HepG2 (cell line): ENCODE data around the gene TTN. TPM values are rescaled to one million over a fixed set of nuclear protein-coding genes. Genes with fewer than 3 reads are reported as not detected.

Experiments
- FIP1L1 ChIP-seq: fragments of 200-400 bp; formaldehyde crosslinking; IDR thresholded peaks from 2 replicates; pipeline ENCODE4 v1.6.1; 2018; ENCODE audit warnings: low read depth, mild to moderate bottlenecking, low read length, moderate library complexity, borderline replicate concordance; ENCODE audit not compliant: insufficient read depth
- NFIC ChIP-seq: IDR thresholded peaks from 2 replicates; pipeline ENCODE4 v1.6.1; 2012; ENCODE audit warnings: mild to moderate bottlenecking, low read length, inconsistent platforms
- PATZ1 ChIP-seq: sonication (generic); formaldehyde crosslinking; IDR thresholded peaks from 2 replicates; pipeline ENCODE4 v1.4.0; 2020; ENCODE audit warnings: missing genetic modification reagents
- PRDM4 ChIP-seq: sonication (generic); formaldehyde crosslinking; IDR thresholded peaks from 2 replicates; pipeline ENCODE4 v1.9.0; 2021; ENCODE audit warnings: missing genetic modification reagents, borderline replicate concordance
- XRCC5 ChIP-seq: fragments of 200-400 bp; formaldehyde crosslinking; optimal IDR thresholded peaks from 2 replicates; pipeline ENCODE3; 2017; ENCODE audit warnings: mild to moderate bottlenecking, low read length
- ZFY ChIP-seq: sonication (generic); formaldehyde crosslinking; IDR thresholded peaks from 2 replicates; pipeline ENCODE4 v1.4.0; 2020; ENCODE audit warnings: missing genetic modification reagents
- ZNF280D ChIP-seq: sonication (generic); formaldehyde crosslinking; IDR thresholded peaks from 2 replicates; pipeline ENCODE4 v1.5.1; 2020; ENCODE audit warnings: mild to moderate bottlenecking, missing genetic modification reagents
- ZNF407 ChIP-seq: sonication (generic); formaldehyde crosslinking; IDR thresholded peaks from one replicate; pipeline ENCODE4 v1.5.1; 2020; ENCODE audit warnings: mild to moderate bottlenecking, missing genetic modification reagents; ENCODE audit errors: not compliant biosample characterization
- ZNF7 ChIP-seq: IDR thresholded peaks from 2 replicates; pipeline ENCODE4 v1.6.1; 2016; ENCODE audit warnings: missing biosample characterization, missing genetic modification reagents
- ZNF775 ChIP-seq: sonication (generic); formaldehyde crosslinking; IDR thresholded peaks from 2 replicates; pipeline ENCODE4 v1.4.0; 2020; ENCODE audit warnings: missing genetic modification reagents, mild to moderate bottlenecking, moderate library complexity, borderline replicate concordance
- ZNF850 ChIP-seq: sonication (generic); formaldehyde crosslinking; conservative IDR thresholded peaks from 2 replicates; pipeline ENCODE4 v1.9.0; 2021; ENCODE audit warnings: mild to moderate bottlenecking, missing genetic modification reagents
- polyA plus RNA-seq, 8 experiments: library from polyadenylated mRNA; depleted of rRNA in 3 of 8; stranded (reverse) in 7 of 8; unstranded in 1 of 8; fragments of >200 nt; fragmentation: Illumina TruSeq in 4 of 8; extraction: Trizol in 4 of 8; gene quantifications; 2 replicates each; pipeline versions ENCODE4 v1.2.1 to v1.2.3, GENCODE V29; 2011 to 2016; ENCODE audit warnings: low read depth in 4 of 8, missing spikeins in 1 of 8, mixed read lengths in 1 of 8; ENCODE audit not compliant: insufficient read depth in 1 of 8
- total RNA-seq, 5 experiments: library from RNA; depleted of rRNA; stranded (reverse); fragments of >200 nt; fragmentation: Illumina TruSeq; extraction: Trizol; gene quantifications; 2 replicates each; pipeline ENCODE4 v1.2.3, GENCODE V29; 2016; ENCODE audit warnings: low read depth in 1 of 5

Gene TTN
- total and polyA plus RNA-seq, 2 of the 13 experiments (the other 11 are each of a cell fraction or from before 2014, with no cell fraction given), result under 0.01 TPM

- TF ChIP-seq ZNF407 (CRISPR knock-in tag), result peak; percentile 69
- peak; percentile 89; the same call in 1 of the 2 replicates for TF ChIP-seq ZNF280D (CRISPR knock-in tag)
- no peak for TF ChIP-seq ZNF775 (CRISPR knock-in tag)
- TF ChIP-seq PRDM4 (CRISPR knock-in tag), result no peak
- TF ChIP-seq NFIC, result 0 out of 2 replicates have a peak, but pooled peaks have one; percentile 19
- no peak for TF ChIP-seq ZNF850 (CRISPR knock-in tag)
- no peak for TF ChIP-seq XRCC5
- TF ChIP-seq ZFY (CRISPR knock-in tag), result peak; percentile 77
- TF ChIP-seq FIP1L1, result no peak
- peak; percentile 65; the same call in 1 of the 2 replicates for TF ChIP-seq ZNF7 (CRISPR knock-in tag)
- TF ChIP-seq PATZ1 (CRISPR knock-in tag), result peak; percentile 86
These were observed 328.6 kb downstream of the TTN start, which contains the start of gene FKBP7 (continued) for GRCh38 chr2:178478439-178479274.
